Ovary (tissue), 3 donors: Measurements from ENCODE around the gene COL25A1.

ENCODE experiments used
- EP300 ChIP-seq: sonication (generic); formaldehyde crosslinking; IDR thresholded peaks from one replicate; pipeline ENCODE4 v1.6.1; 2017; ENCODE audit warnings: antibody characterized with exemption
- POLR2A ChIP-seq: fragments of 450-650 bp; IDR thresholded peaks from one replicate; pipeline ENCODE4 v1.6.1; 2017; ENCODE audit warnings: antibody characterized with exemption, mild to moderate bottlenecking, moderate library complexity
- TF ChIP-seq, protein P1 (sequence below), 3 donors: fragments of 450-650 bp in 2 of 3; fragments of 200-600 bp in 1 of 3; IDR thresholded peaks; one replicate each; pipeline versions ENCODE4 v1.5.1 to v1.8.0; 2016 to 2022; ENCODE audit warnings: antibody characterized with exemption in 3 of 3, mild to moderate bottlenecking in 1 of 3
- donor health status: DM: no; HTN: no; CAD: no.

DNA sequence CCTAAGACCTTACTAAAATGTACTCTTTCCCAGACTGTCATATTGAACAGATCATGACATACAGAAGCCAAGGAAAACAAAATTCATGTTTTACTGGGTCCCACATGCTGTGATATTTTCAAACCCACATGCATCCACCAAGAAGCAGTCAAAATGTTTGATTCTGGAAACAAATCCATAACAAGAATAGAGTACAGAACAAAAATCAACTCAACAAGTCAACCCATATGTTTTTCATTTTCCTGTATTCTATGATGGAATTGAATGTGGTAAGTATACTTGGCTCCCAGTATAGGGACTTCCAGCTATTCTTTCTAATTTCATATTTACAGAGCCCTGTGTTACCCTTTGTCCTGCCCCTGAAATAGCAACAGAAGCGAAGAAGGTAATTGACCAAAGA, 106.8 kb downstream of the COL25A1 start:
- TF ChIP-seq, protein P1, sequence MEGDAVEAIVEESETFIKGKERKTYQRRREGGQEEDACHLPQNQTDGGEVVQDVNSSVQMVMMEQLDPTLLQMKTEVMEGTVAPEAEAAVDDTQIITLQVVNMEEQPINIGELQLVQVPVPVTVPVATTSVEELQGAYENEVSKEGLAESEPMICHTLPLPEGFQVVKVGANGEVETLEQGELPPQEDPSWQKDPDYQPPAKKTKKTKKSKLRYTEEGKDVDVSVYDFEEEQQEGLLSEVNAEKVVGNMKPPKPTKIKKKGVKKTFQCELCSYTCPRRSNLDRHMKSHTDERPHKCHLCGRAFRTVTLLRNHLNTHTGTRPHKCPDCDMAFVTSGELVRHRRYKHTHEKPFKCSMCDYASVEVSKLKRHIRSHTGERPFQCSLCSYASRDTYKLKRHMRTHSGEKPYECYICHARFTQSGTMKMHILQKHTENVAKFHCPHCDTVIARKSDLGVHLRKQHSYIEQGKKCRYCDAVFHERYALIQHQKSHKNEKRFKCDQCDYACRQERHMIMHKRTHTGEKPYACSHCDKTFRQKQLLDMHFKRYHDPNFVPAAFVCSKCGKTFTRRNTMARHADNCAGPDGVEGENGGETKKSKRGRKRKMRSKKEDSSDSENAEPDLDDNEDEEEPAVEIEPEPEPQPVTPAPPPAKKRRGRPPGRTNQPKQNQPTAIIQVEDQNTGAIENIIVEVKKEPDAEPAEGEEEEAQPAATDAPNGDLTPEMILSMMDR (IDR thresholded peaks at IDR 0.05) = no peak
- TF ChIP-seq POLR2A (no peak), EP300 (no peak)
